ENCODE results near the gene TMEM218. TPM values are rescaled to one million over a fixed set of nuclear protein-coding genes. Genes with fewer than 3 reads are reported as not detected.
"Not testable (repeated sequence)": the region's sequence is repeated elsewhere in the genome, so short reads cannot be mapped to it uniquely, and the experiment has no call there.

The TMEM218 gene
- total RNA-seq, 1 experiment from 2014 or later: 37.2 TPM

DNA sequence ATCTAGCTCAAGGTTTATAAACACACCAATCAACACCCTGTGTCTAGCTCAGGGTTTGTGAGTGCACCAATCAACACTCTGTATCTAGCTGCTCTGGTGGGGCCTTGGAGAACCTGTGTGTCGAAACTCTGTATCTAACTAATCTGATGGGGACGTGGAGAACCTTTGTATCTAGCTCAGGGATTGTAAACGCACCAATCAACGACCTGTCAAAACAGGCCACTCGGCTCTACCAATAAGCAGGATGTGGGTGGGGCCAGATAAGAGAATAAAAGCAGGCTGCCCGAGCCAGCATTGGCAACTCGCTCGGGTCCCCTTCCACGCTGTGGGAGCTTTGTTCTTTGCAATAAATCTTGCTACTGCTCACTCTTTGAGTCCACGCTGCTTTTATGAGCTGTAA is 21.3 kb downstream of the TMEM218 start:
- DNase-seq (ENCODE audit: low read depth): not testable (repeated sequence)

- DNase-seq (ENCODE audit: low read depth): not testable (repeated sequence)
Measured at GRCh38 chr11:125089481-125089880, 21.9 kb downstream of the TMEM218 start.

- DNase-seq (ENCODE audit: low read depth): no peak
Measured at GRCh38 chr11:125088576-125089455, 22.6 kb downstream of the TMEM218 start.

GRCh38 chr11:125088123-125088522 is 23.3 kb downstream of the TMEM218 start:
- no peak for DNase-seq (ENCODE audit: low read depth)

DNA sequence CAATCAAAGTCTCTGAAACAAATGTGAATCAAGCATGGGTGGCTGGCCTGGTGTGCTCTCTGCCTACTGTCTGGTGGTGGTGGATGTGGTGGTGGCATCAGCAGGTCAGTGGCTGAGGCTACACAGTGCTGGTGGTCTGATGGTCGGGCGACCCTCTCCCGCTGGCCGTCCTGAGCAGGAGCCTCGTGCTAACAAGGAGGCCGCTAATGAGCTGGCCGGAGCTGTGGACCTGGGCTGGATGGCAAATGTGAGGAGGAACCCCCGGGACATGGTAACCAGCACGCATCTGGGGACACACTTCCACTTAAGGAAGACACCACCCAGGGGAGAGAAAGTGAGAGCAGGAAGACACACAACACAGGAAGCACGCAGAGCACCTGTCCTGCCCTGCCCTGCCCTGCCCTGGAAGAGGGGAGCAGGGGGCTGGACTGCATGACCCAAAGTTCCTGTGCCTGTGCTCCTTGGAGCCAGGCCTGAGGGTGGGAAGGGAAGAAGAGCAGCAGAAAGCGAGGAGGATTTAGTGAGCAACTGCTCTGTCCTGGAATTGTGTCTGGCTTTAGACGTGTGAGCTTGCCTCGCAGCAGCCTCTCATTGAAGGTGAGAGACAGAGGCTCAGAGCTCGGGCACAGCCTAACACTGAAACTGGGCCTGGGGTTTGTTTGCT is 24.7 kb downstream of the TMEM218 start:
- no peak for DNase-seq (ENCODE audit: low read depth)

GRCh38 chr11:125085301-125086081 is 25.9 kb downstream of the TMEM218 start:
- DNase-seq (ENCODE audit: low read depth): no peak

- no peak for DNase-seq (ENCODE audit: low read depth)
Measured at GRCh38 chr11:125084761-125085231, 26.6 kb downstream of the TMEM218 start.

GRCh38 chr11:125084057-125084416 is 27.4 kb downstream of the TMEM218 start:
- no peak for DNase-seq (ENCODE audit: low read depth)

- DNase-seq (ENCODE audit: low read depth): no peak
Measured at GRCh38 chr11:125083312-125084056, 27.9 kb downstream of the TMEM218 start.

GRCh38 chr11:125082611-125083311 is 28.7 kb downstream of the TMEM218 start:
- peak; percentile 99 for DNase-seq (ENCODE audit: low read depth)

GRCh38 chr11:125082040-125082439 is 29.4 kb downstream of the TMEM218 start:
- no peak for DNase-seq (ENCODE audit: low read depth)

DNA sequence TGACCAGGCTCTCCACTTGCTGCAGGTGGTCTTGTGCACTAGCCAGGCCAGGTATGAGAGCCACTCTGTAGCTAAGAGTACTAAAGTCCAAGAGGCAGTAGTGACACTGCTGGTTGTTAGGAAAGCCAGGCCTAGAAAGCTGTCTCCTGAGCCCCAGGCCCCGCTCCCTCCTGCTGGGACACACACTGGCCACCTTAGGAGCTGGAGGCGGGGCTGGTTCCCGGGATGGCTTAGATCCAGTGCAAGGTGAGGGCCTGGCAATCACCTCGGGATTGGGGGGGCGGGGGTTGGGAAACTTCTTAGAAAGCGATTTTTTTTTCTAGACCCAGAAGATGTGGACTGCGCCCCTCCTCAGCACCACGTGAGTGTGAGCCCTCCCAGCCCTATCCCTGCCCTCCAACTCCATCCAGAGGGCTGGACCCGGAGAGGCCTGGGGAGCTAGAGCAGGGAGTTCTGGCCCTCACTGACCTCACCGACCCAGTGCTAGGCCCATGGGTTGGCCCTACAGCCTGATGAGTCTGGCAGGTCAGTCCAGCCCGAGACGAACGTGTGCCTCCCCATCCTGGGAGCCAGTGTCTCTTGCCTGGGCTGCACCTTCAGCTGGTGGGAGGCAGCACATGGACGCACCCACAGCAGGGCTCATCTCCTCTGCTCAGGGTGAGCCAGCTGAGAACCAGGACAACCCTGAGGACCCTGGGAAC is 30.2 kb downstream of the TMEM218 start:
- no peak for DNase-seq (ENCODE audit: low read depth)

GRCh38 chr11:125080531-125080911 is 30.9 kb downstream of the TMEM218 start:
- no peak for DNase-seq (ENCODE audit: low read depth)

- DNase-seq (ENCODE audit: low read depth): peak; percentile 46
Measured at GRCh38 chr11:125079878-125080530, 31.4 kb downstream of the TMEM218 start.

- DNase-seq (ENCODE audit: low read depth): peak; percentile 99
Measured at GRCh38 chr11:125079151-125079877, 32.1 kb downstream of the TMEM218 start.

DNA sequence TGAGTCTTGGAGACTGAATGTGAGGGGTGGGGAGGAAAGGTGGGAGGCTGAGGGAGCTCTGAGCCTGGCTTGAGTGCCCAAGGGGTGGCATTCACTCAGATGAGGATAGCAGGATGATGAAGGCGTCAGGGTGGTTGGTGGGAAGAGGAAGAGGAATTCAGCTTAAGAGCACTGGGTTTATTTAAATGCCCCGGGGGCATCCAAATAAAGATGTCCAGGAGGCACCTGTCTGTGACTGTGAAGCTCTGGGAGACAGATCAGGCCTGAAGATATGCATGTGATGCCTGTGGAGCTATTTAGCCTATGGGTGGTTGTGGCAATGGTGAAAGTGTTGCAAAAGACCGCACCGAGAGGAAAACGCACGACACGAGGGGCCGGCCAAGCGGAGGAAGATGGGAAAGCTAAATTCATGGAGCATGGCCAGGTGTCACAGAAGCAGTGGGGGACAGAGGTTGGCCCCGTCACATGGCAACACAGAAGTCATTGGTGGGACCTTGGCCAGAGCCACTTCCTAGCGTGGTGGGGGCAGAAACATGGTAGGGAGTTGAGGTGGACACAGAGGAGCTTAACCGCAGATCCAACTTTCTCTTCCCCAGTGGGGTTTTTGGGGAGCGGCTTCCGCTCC is 32.8 kb downstream of the TMEM218 start:
- no peak for DNase-seq (ENCODE audit: low read depth)

DNA sequence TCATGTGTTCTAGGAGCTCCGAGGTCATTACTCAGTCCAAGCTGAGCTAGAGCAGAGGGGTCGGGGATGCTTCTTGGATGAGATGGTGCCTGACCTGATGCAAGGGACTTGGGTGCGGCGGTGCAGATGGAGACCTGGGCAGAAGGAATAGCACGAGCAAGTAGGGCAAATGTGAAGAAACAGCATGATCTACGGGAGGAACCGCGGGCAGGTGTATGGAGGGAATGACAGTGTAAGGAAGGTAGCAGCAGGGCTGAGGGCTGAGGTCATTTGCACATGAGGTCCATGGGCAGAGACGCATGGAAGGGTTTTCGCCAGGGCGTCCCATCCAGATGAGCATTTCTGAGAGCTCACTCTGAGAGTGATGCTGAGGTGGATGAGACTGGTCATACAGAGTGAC is 33.4 kb downstream of the TMEM218 start:
- no peak for DNase-seq (ENCODE audit: low read depth)

DNA sequence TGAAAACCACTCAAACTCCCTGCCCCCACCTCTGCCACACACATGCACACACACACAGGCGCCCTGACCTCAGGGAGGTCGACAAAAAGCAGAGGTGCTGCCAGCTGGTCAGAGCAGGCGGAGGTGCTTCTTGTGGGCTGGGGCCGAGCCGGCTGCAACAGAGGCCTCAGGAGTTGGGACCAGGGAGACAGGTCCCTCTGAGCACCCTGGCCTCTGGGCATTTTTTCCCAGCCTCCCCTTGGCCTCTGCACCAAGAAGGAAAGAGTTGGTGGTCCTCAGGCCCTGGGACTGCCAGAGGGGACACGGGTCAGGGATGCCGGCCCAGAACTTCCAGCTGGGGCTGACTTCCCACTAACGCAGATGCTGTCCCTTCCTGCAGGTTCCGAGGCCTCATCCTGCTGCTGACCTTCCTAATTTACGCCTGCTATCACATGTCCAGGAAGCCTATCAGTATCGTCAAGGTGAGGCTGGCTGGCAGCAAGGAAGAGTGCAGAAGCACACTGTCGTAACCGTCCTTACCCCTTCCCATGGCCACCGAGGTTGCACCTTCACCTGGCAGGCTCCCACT is 35.0 kb downstream of the TMEM218 start:
- DNase-seq (ENCODE audit: low read depth): no peak
